ENCODE results near the gene COL6A1.

Gene COL6A1

DNA sequence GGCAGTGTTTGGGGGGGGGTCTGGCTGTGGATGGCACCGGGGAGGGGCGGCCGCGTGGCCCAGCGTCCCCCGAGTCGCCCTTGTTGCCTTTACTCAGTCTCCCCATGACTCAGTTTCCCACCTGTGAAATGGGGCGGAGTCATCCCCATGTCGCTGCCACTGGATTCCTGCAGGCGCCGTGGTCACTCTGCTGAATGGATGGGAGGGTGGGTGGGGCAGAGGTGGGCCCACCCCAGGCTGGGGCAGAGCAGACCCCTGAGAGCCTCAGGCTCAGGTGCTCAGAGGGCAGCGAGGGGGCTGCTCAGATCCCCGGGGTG is 2.0 kb downstream of the COL6A1 start:
- peaks cover 4 to 6% of the 10 kb centered on the region in 2 experiments for H3K36me3 ChIP-seq (ENCODE audit: control insufficient read depth in 1 of 2, insufficient read depth in 2 of 2, low read length in 2 of 2)
- H4K12ac ChIP-seq (ENCODE audit: low read depth, low read length), result no peak overlapping the region
- no peak overlapping the region for H2BK120ac ChIP-seq (ENCODE audit: insufficient read depth, low read length, poor library complexity)
- H3K9me3 ChIP-seq (ENCODE audit: insufficient read depth, low read depth, low read length), result peaks cover 2% of the 10 kb centered on the region
- H3K27me3 ChIP-seq (ENCODE audit: insufficient read depth, low read length), result peaks cover 5% of the 10 kb centered on the region
- no peak overlapping the region for H4K8ac ChIP-seq (ENCODE audit: low read depth, low read length)
- no CpG with 5 or more reads among the region's 13 CpGs for WGBS (ENCODE audit: extremely low coverage, insufficient coverage, insufficient read length)
- H3K79me1 ChIP-seq (ENCODE audit: low read length), result peaks cover 6% of the 10 kb centered on the region
- H3K79me2 ChIP-seq (ENCODE audit: control insufficient read depth, insufficient read depth, low read length, poor library complexity), result no peaks in the 10 kb centered on the region
- no peak overlapping the region for H3K27ac ChIP-seq (ENCODE audit: low read depth, low read length)
- no peak overlapping the region for H4K91ac ChIP-seq (ENCODE audit: low read depth, low read length)
- H3K23ac ChIP-seq (ENCODE audit: low read length), result no peak overlapping the region
- H3K4ac ChIP-seq (ENCODE audit: low read depth, low read length), result no peak overlapping the region
- no peak overlapping the region for H3K4me2 ChIP-seq (ENCODE audit: low read length)
- no peak overlapping the region for H3K18ac ChIP-seq (ENCODE audit: low read length)
- DNase-seq, result no peak
- H3K9ac ChIP-seq (ENCODE audit: low read length), result no peak overlapping the region
- peaks cover 5 to 16% of the 10 kb centered on the region in 2 experiments for H3K4me1 ChIP-seq (ENCODE audit: control insufficient read depth in 1 of 2, insufficient read depth in 2 of 2, low read length in 2 of 2)
- no peak overlapping the region for H2BK5ac ChIP-seq (ENCODE audit: low read depth, low read length, poor library complexity)
- H3K4me3 ChIP-seq (ENCODE audit: low read depth, low read length), result no peak overlapping the region
- H2BK12ac ChIP-seq (ENCODE audit: low read length), result no peak overlapping the region
- no peak overlapping the region for H2AK5ac ChIP-seq (ENCODE audit: low read length)
- H2AFZ ChIP-seq (ENCODE audit: insufficient read depth, low read length, poor library complexity), result no peak overlapping the region
- no peak overlapping the region for H3K14ac ChIP-seq (ENCODE audit: low read length)

DNA sequence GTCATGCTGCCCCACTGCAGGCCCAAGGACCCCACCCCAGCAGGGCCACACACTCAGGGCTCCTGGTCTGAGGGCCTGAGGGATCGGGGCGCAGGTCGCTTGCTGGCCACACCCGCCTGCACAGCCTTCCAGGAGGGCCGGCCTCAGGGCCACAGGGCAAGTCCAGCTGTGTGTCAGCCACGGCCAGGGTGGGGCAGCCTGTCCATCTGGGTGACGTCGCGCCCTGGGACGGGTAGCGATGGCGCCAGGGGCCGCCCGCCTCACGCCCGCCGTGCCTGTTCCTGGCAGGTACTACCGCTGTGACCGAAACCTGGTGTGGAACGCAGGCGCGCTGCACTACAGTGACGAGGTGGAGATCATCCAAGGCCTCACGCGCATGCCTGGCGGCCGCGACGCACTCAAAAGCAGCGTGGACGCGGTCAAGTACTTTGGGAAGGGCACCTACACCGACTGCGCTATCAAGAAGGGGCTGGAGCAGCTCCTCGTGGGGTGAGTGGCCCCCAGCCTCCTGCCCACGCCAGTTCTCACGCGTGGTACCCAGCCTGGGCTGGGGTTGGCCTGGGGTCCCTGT is 2.5 kb downstream of the COL6A1 start:
- no peak overlapping the region for H4K8ac ChIP-seq (ENCODE audit: low read depth, low read length)
- no peak overlapping the region for H3K14ac ChIP-seq (ENCODE audit: low read length)
- peaks cover 6% of the 10 kb centered on the region for H3K79me1 ChIP-seq (ENCODE audit: low read length)

DNA sequence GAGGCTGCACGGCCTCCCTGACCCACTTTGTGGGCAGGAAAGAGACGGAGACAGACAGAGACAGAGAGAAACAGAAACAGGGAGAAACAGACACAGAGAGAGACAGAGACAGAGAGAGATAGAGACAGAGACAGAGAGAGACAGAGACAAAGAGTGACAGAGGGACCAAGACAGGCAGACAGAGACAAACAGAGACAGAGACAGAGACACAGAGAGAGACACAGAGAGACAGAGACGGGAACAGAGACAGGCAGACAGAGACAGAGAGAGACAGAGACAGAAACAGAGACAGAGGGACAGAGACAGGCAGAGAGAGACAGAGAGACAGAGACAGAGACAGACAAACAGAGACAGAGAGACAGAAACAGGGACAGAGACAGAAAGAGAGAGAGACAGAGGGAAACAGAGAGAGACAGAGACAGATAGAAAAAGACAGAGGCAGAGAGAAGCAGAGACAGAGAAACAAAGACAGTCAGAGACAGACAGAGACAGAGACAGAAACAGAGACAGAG is 3.1 kb downstream of the COL6A1 start:
- Histone ChIP-seq H3K4me2 (ENCODE audit: low read length) (no peak overlapping the region), H3K9ac (ENCODE audit: low read length) (no peak overlapping the region), H3K18ac (ENCODE audit: low read length) (no peak overlapping the region), H2BK120ac (ENCODE audit: insufficient read depth, low read length, poor library complexity) (no peak overlapping the region), H2AFZ (ENCODE audit: insufficient read depth, low read length, poor library complexity) (no peak overlapping the region), H2BK12ac (ENCODE audit: low read length) (no peak overlapping the region), H3K79me2 (ENCODE audit: control insufficient read depth, insufficient read depth, low read length, poor library complexity) (no peaks in the 10 kb centered on the region), H3K14ac (ENCODE audit: low read length) (no peak overlapping the region), H3K4me3 (ENCODE audit: low read depth, low read length) (no peak overlapping the region), H3K27me3 (ENCODE audit: insufficient read depth, low read length) (peaks cover 5% of the 10 kb centered on the region), H3K27ac (ENCODE audit: low read depth, low read length) (no peak overlapping the region), H4K12ac (ENCODE audit: low read depth, low read length) (no peak overlapping the region), H2AK5ac (ENCODE audit: low read length) (no peak overlapping the region), H3K23ac (ENCODE audit: low read length) (no peak overlapping the region), H3K4me1 (ENCODE audit: control insufficient read depth in 1 of 2, insufficient read depth in 2 of 2, low read length in 2 of 2) (peaks cover 5 to 16% of the 10 kb centered on the region in 2 experiments), H3K9me3 (ENCODE audit: insufficient read depth, low read depth, low read length) (peaks cover 2% of the 10 kb centered on the region), H2BK5ac (ENCODE audit: low read depth, low read length, poor library complexity) (no peak overlapping the region), H4K91ac (ENCODE audit: low read depth, low read length) (no peak overlapping the region), H3K4ac (ENCODE audit: low read depth, low read length) (no peak overlapping the region), H3K79me1 (ENCODE audit: low read length) (peaks cover 6% of the 10 kb centered on the region), H4K8ac (ENCODE audit: low read depth, low read length) (no peak overlapping the region), H3K36me3 (ENCODE audit: control insufficient read depth in 1 of 2, insufficient read depth in 2 of 2, low read length in 2 of 2) (peaks cover 4 to 9% of the 10 kb centered on the region in 2 experiments)
- WGBS (ENCODE audit: extremely low coverage, insufficient coverage, insufficient read length), result no CpG with 5 or more reads among the region's 3 CpGs
- DNase-seq, result no peak

More for the DNA sequence above, 2.5 kb downstream of the COL6A1 start:
- Histone ChIP-seq H2AFZ (ENCODE audit: insufficient read depth, low read length, poor library complexity) (no peak overlapping the region), H3K4me2 (ENCODE audit: low read length) (no peak overlapping the region), H3K4me1 (ENCODE audit: control insufficient read depth in 1 of 2, insufficient read depth in 2 of 2, low read length in 2 of 2) (peaks cover 5 to 16% of the 10 kb centered on the region in 2 experiments), H2AK5ac (ENCODE audit: low read length) (no peak overlapping the region), H3K23ac (ENCODE audit: low read length) (no peak overlapping the region), H3K36me3 (ENCODE audit: control insufficient read depth in 1 of 2, insufficient read depth in 2 of 2, low read length in 2 of 2) (peaks cover 4 to 6% of the 10 kb centered on the region in 2 experiments), H4K12ac (ENCODE audit: low read depth, low read length) (no peak overlapping the region), H2BK12ac (ENCODE audit: low read length) (no peak overlapping the region), H3K9ac (ENCODE audit: low read length) (no peak overlapping the region), H2BK5ac (ENCODE audit: low read depth, low read length, poor library complexity) (no peak overlapping the region), H3K79me2 (ENCODE audit: control insufficient read depth, insufficient read depth, low read length, poor library complexity) (no peaks in the 10 kb centered on the region), H3K27ac (ENCODE audit: low read depth, low read length) (no peak overlapping the region), H3K4me3 (ENCODE audit: low read depth, low read length) (no peak overlapping the region), H2BK120ac (ENCODE audit: insufficient read depth, low read length, poor library complexity) (no peak overlapping the region), H3K27me3 (ENCODE audit: insufficient read depth, low read length) (peaks cover 5% of the 10 kb centered on the region), H3K9me3 (ENCODE audit: insufficient read depth, low read depth, low read length) (peaks cover 2% of the 10 kb centered on the region), H3K18ac (ENCODE audit: low read length) (no peak overlapping the region), H3K4ac (ENCODE audit: low read depth, low read length) (no peak overlapping the region), H4K91ac (ENCODE audit: low read depth, low read length) (no peak overlapping the region)
- DNase-seq, result peak; percentile 71 to 85
- WGBS (ENCODE audit: extremely low coverage, insufficient coverage, insufficient read length), result no CpG with 5 or more reads among the region's 38 CpGs

- H3K4me2 ChIP-seq (ENCODE audit: low read length), result no peak overlapping the region
- H2AFZ ChIP-seq (ENCODE audit: insufficient read depth, low read length, poor library complexity), result no peak overlapping the region
- no peak overlapping the region for H3K23ac ChIP-seq (ENCODE audit: low read length)
- no peak overlapping the region for H3K9ac ChIP-seq (ENCODE audit: low read length)
- peaks cover 4 to 12% of the 10 kb centered on the region in 2 experiments for H3K36me3 ChIP-seq (ENCODE audit: control insufficient read depth in 1 of 2, insufficient read depth in 2 of 2, low read length in 2 of 2)
- no CpG with 5 or more reads among the region's 37 CpGs for WGBS (ENCODE audit: extremely low coverage, insufficient coverage, insufficient read length)
- no peak overlapping the region for H2AK5ac ChIP-seq (ENCODE audit: low read length)
- H3K79me2 ChIP-seq (ENCODE audit: control insufficient read depth, insufficient read depth, low read length, poor library complexity), result no peaks in the 10 kb centered on the region
- H3K4me3 ChIP-seq (ENCODE audit: low read depth, low read length), result no peak overlapping the region
- H3K4ac ChIP-seq (ENCODE audit: low read depth, low read length), result no peak overlapping the region
- peaks cover 5% of the 10 kb centered on the region for H3K27me3 ChIP-seq (ENCODE audit: insufficient read depth, low read length)
- no peak for DNase-seq
- no peak overlapping the region for H2BK120ac ChIP-seq (ENCODE audit: insufficient read depth, low read length, poor library complexity)
- no peak overlapping the region for H4K91ac ChIP-seq (ENCODE audit: low read depth, low read length)
- no peak overlapping the region for H3K27ac ChIP-seq (ENCODE audit: low read depth, low read length)
- peaks cover 2% of the 10 kb centered on the region for H3K9me3 ChIP-seq (ENCODE audit: insufficient read depth, low read depth, low read length)
- no peak overlapping the region for H2BK5ac ChIP-seq (ENCODE audit: low read depth, low read length, poor library complexity)
- H2BK12ac ChIP-seq (ENCODE audit: low read length), result no peak overlapping the region
- H3K14ac ChIP-seq (ENCODE audit: low read length), result no peak overlapping the region
- peaks cover 5 to 16% of the 10 kb centered on the region in 2 experiments for H3K4me1 ChIP-seq (ENCODE audit: control insufficient read depth in 1 of 2, insufficient read depth in 2 of 2, low read length in 2 of 2)
- no peak overlapping the region for H3K18ac ChIP-seq (ENCODE audit: low read length)
- H4K12ac ChIP-seq (ENCODE audit: low read depth, low read length), result no peak overlapping the region
- H4K8ac ChIP-seq (ENCODE audit: low read depth, low read length), result no peak overlapping the region
- H3K79me1 ChIP-seq (ENCODE audit: low read length), result peaks cover 6% of the 10 kb centered on the region
Measured at GRCh38 chr21:45985471-45986315, 4.1 kb downstream of the COL6A1 start.

Measured in trophoblast cell (in vitro differentiated cells and primary cell).